Stomach (tissue), 9 donors: ENCODE data around the gene ACAP2. TPM values are rescaled to one million over a fixed set of nuclear protein-coding genes. Genes with fewer than 3 reads are reported as not detected.

Experiments
- DNase-seq, 2 donors: peaks; one replicate each; pipeline versions ENCODE4 v3.0.0 to v3.0.0-alpha.2; 2013 to 2019
- H3K27ac ChIP-seq, 5 donors: fragments of 200-600 bp in 4 of 5; sonication (generic) in 4 of 5; one replicate each; pipeline ENCODE4 v1.5.1; 2013 to 2019; ENCODE audit warnings: mild to moderate bottlenecking in 1 of 5, moderate library complexity in 1 of 5
- H3K27me3 ChIP-seq, 3 donors: fragments of 200-600 bp; sonication (generic); one replicate each; pipeline ENCODE4 v1.5.1; 2017 to 2019; ENCODE audit warnings: mixed run types in 1 of 3
- H3K36me3 ChIP-seq, 4 donors: fragments of 200-600 bp; sonication (generic); 1 replicate in 3 of 4; 2 replicates in 1 of 4; pipeline ENCODE4 v1.5.1; 2016 to 2019
- H3K4me1 ChIP-seq, 4 donors: fragments of 200-600 bp; sonication (generic); one replicate each; pipeline ENCODE4 v1.5.1; 2016 to 2019
- H3K4me3 ChIP-seq, 4 donors: fragments of 200-600 bp; sonication (generic) in 3 of 4; one replicate each; pipeline ENCODE4 v1.5.1; 2016 to 2019; ENCODE audit warnings: mild to moderate bottlenecking in 1 of 4
- H3K9me3 ChIP-seq, 4 donors: fragments of 200-600 bp; sonication (generic); one replicate each; pipeline ENCODE4 v1.5.1; 2016 to 2019
- EP300 ChIP-seq: sonication (generic); formaldehyde crosslinking; IDR thresholded peaks from one replicate; pipeline ENCODE4 v1.6.1; 2017; ENCODE audit warnings: antibody characterized with exemption
- POLR2A ChIP-seq, 4 donors: fragments of 450-650 bp; IDR thresholded peaks; one replicate each; pipeline ENCODE4 v1.6.1; 2016; ENCODE audit warnings: antibody characterized with exemption in 4 of 4, control low read depth in 2 of 4, mild to moderate bottlenecking in 1 of 4, moderate library complexity in 1 of 4
- POLR2AphosphoS5 ChIP-seq, 3 donors: sonication (generic); formaldehyde crosslinking; IDR thresholded peaks; one replicate each; pipeline ENCODE4 v1.6.1; 2016; ENCODE audit warnings: antibody characterized with exemption in 3 of 3
- WGBS, 5 donors: extraction: QIAGEN DNeasy Blood & Tissue Kit in 3 of 5; methylation state at CpG; one replicate each; pipeline versions ENCODE4 v1.1.5 to v1.1.7; 2013 to 2018; 5-methylcytosine and 5-hydroxymethylcytosine counted together
- intact Hi-C: fragments of 100-400 bp; cut with DNase I; formaldehyde crosslinking; loops from one replicate; pipeline ENCODE4 v1.15.1; 2023; ENCODE audit warnings: low total_unique reads
- polyA plus RNA-seq, 3 donors: library from polyadenylated mRNA; stranded (reverse); fragments of 200-250 nt; gene quantifications; one replicate each; pipeline ENCODE4 v1.2.3, GENCODE V29; 2013
- total RNA-seq, 5 donors: library from RNA; depleted of rRNA; stranded (reverse); fragments of >200 nt; gene quantifications; one replicate each; pipeline versions ENCODE4 v1.1.0 to v1.2.3, GENCODE V29; 2014 to 2016
- TF ChIP-seq, protein P1 (sequence below), 7 experiments: fragments of 450-650 bp in 4 of 7; fragments of 200-600 bp in 3 of 7; sonication (generic) in 3 of 7; IDR thresholded peaks; one replicate each; pipeline ENCODE4 v1.5.1; 2016 to 2019; ENCODE audit warnings: antibody characterized with exemption in 7 of 7, control low read depth in 2 of 7, mild to moderate bottlenecking in 1 of 7
- donor health status: healthy with polysubstance abuse.
- donor health status: Bipolar disorder and iron deficiency.
- donor health status: healthy.

Gene ACAP2
- total and polyA plus RNA-seq, 8 donors: 4.6 to 159 (median 41.1) TPM

DNA sequence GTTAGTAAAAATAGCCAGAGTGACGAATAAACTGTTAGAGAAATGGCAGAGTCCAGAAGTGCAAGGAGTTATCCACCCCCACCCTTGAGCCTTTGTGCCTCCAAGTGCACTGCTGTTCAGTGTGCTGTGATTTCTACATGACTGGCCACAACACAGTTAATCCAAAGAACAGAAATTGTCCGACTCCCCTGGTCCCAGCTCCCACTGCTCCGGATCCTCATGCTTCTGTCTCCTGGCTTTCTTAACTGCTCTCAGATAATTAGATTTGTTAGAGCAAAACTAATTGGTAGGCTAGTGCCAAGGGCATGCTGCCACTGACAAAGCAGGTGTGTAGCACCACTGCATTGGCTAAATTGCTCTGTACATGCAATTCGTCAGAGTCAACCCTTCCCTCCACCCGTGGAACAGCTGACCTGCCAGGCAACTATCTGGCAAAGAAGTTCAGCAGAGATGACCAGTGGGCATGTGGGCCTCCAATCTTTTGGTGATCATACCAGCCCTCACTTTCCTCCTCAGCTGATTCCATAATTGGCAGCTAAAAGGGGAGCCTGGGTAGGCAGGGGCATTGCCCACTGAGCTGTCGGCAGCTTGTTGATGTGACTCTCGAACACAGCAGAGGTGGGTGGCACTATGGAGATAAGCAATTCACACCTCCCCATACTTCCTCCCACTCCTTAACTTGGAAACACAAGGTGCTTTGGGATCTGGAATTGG is 18.9 kb upstream of the ACAP2 start:
- Histone ChIP-seq H3K9me3 (no peaks in the 10 kb centered on the region), H3K4me1 (peaks cover 0 to 20% (median 6%) of the 10 kb centered on the region in 4 donors), H3K4me3 (no peak overlapping the region), H3K27ac (no peak overlapping the region), H3K27me3 (no peaks in the 10 kb centered on the region), H3K36me3 (no peaks in the 10 kb centered on the region)
- TF ChIP-seq EP300 (no peak), POLR2AphosphoS5 (IDR thresholded peaks at IDR 0.05) (no peak), POLR2A (IDR thresholded peaks at IDR 0.05) (no peak)
- TF ChIP-seq, protein P1, sequence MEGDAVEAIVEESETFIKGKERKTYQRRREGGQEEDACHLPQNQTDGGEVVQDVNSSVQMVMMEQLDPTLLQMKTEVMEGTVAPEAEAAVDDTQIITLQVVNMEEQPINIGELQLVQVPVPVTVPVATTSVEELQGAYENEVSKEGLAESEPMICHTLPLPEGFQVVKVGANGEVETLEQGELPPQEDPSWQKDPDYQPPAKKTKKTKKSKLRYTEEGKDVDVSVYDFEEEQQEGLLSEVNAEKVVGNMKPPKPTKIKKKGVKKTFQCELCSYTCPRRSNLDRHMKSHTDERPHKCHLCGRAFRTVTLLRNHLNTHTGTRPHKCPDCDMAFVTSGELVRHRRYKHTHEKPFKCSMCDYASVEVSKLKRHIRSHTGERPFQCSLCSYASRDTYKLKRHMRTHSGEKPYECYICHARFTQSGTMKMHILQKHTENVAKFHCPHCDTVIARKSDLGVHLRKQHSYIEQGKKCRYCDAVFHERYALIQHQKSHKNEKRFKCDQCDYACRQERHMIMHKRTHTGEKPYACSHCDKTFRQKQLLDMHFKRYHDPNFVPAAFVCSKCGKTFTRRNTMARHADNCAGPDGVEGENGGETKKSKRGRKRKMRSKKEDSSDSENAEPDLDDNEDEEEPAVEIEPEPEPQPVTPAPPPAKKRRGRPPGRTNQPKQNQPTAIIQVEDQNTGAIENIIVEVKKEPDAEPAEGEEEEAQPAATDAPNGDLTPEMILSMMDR (IDR thresholded peaks at IDR 0.05): no peak
- intact Hi-C loops: no loop called here
- 37 to 51% (median 45%) methylated on average over 7 of the region's 7 CpGs for WGBS, 5 donors
- peak in 1 of 2 donors; percentile 39 for DNase-seq

DNA sequence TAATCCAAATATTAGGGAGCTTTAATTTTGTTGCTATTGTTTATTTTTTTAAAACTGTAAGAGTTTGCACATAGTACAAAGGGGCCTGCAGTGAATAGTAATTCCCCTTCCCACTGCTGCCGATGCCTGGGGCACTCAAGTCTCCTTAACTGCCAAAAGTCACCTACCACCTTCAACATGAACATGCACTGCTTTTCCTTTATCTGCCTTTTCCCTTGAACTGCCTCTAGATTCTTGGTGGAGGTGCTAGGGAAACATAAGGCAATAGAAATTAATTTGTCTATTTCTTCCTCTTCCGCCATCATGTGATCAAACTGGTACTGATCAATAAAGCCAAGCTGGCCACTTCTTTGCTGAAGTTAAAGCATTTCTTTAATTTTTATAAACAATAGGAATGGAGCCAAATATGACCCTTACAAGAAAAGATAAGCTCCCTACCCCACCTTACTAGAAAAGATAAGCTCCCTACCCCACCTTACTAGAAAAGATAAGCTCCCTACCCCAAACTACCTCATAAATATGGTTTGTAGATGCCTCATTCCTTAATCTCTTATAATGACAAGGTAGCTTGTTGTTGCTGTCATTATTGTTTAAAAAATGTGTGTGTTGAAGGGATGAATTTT is 17.4 kb upstream of the ACAP2 start:
- H3K27ac ChIP-seq: no peak overlapping the region
- H3K9me3 ChIP-seq: no peaks in the 10 kb centered on the region
- no peaks in the 10 kb centered on the region for H3K36me3 ChIP-seq
- H3K4me1 ChIP-seq: peaks cover 0 to 20% (median 6%) of the 10 kb centered on the region in 4 donors
- WGBS, 5 donors: 80 to 93% (median 84%) methylated on average over 2 of the region's 2 CpGs
- TF ChIP-seq EP300 (no peak), POLR2A (IDR thresholded peaks at IDR 0.05) (no peak), POLR2AphosphoS5 (IDR thresholded peaks at IDR 0.05) (no peak)
- TF ChIP-seq, protein P1 (IDR thresholded peaks at IDR 0.05): no peak
- no peaks in the 10 kb centered on the region for H3K27me3 ChIP-seq
- no peak overlapping the region for H3K4me3 ChIP-seq
- intact Hi-C loops: no loop called here
- DNase-seq: no peak

DNA sequence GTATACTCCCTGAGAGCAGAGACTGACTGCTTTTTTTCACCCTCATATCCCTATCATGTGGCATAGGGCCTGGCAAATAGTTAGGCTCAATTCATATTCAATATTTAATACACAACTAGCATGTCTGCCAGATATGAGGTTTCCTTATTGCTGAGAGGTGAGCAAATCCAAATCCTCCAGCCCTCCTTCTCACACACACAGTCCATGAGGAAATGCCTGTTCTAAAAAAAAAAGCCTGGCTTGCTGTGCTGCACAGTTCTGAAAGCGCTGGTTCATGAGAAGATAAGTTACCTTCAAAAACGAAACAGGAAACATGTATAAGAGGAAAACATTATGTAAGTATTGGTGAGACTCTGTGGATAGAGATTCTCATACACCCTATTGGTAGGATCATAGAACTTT is 15.5 kb upstream of the ACAP2 start:
- Histone ChIP-seq H3K4me3 (no peak overlapping the region), H3K9me3 (no peaks in the 10 kb centered on the region), H3K4me1 (peaks cover 0 to 20% (median 6%) of the 10 kb centered on the region in 4 donors), H3K27ac (peak overlapping the region; percentile 31 to 75 (median 54)), H3K36me3 (no peaks in the 10 kb centered on the region), H3K27me3 (no peaks in the 10 kb centered on the region)
- intact Hi-C loops: loop anchor here (10.0 kb wide), 1 partner anchor 184 kb away; the partner anchor contains the start of gene XXYLT1
- peak in 1 of 2 donors; percentile 71 for DNase-seq
- 10 to 20% (median 16%) methylated on average over 2 of the region's 2 CpGs for WGBS, 5 donors
- peak in 1 of 3 donors; percentile 6 for TF ChIP-seq POLR2AphosphoS5 (IDR thresholded peaks at IDR 0.05)
- TF ChIP-seq, protein P1 (IDR thresholded peaks at IDR 0.05): no peak

DNA sequence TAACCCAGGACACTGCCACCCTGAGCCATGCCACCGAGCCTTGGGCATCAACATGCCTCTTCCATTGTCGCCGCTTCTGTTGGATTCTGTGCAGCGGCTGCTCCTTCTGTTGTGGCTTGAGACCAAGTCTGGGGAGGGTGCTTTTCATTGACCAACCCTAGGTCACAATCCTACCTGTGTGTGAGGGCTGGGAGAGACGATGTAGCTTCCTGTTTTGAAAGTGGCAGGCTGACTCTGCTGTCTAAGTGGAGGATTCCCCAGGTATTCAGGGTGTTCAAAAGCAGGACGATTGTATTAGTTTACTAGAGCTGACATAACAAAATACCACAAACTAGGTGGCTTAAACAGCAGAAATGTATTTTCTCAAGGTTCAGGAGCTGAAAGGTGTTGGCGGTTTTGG is 13.0 kb upstream of the ACAP2 start:
- intact Hi-C loops: loop anchor here (10.0 kb wide), 1 partner anchor 181 kb away; the partner anchor contains the start of gene XXYLT1
- no peaks in the 10 kb centered on the region for H3K27me3 ChIP-seq
- H3K36me3 ChIP-seq: no peaks in the 10 kb centered on the region
- no peak overlapping the region for H3K4me3 ChIP-seq
- 89 to 94% (median 92%) methylated on average over 7 of the region's 7 CpGs for WGBS, 5 donors
- no peak overlapping the region for H3K27ac ChIP-seq
- DNase-seq: no peak
- H3K4me1 ChIP-seq: peaks cover 0 to 28% (median 10%) of the 10 kb centered on the region in 4 donors
- TF ChIP-seq POLR2AphosphoS5 (IDR thresholded peaks at IDR 0.05) (no peak), EP300 (no peak), POLR2A (IDR thresholded peaks at IDR 0.05) (no peak)
- TF ChIP-seq, protein P1 (IDR thresholded peaks at IDR 0.05): no peak
- H3K9me3 ChIP-seq: no peaks in the 10 kb centered on the region
